Hepatocyte (in vitro differentiated cells): Measurements from ENCODE around the gene MRO.

ENCODE experiments used
- CTCF ChIP-seq: fragments of 200-600 bp; sonication (generic); IDR thresholded peaks from 2 replicates; pipeline ENCODE4 v1.5.1; 2016; ENCODE audit warnings: antibody characterized with exemption, mild to moderate bottlenecking; ENCODE audit not compliant: poor library complexity
- EZH2 ChIP-seq: fragments of 200-600 bp; sonication (generic); IDR thresholded peaks from 2 replicates; pipeline ENCODE4 v1.6.1; 2016; ENCODE audit warnings: antibody characterized with exemption, mild to moderate bottlenecking, borderline replicate concordance
- EZH2phosphoT487 ChIP-seq: fragments of 200-600 bp; sonication (generic); IDR thresholded peaks from one replicate; pipeline ENCODE4 v1.6.1; 2018; ENCODE audit warnings: antibody characterized with exemption, mild to moderate bottlenecking, low read depth, moderate library complexity; ENCODE audit not compliant: unreplicated experiment, severe bottlenecking

GRCh38 chr18:50826027-50826426, 6.2 kb upstream of the MRO start:
- TF ChIP-seq CTCF (no peak), EZH2 (no peak), EZH2phosphoT487 (no peak)
